GM18507 (cell line): ENCODE measurements around the gene DSG1.
"Not testable (repeated sequence)": the region's sequence is repeated elsewhere in the genome, so short reads cannot be mapped to it uniquely, and the experiment has no call there.

Experiments used
- DNase-seq: peaks from one replicate; pipeline ENCODE4 v3.0.0; 2011; ENCODE audit warnings: low read depth; ENCODE audit not compliant: insufficient read length; ENCODE audit errors: extremely low spot score
- FAIRE-seq: peaks from 2 replicates; lab custom pipeline; 2011; peaks lifted over from hg19 to GRCh38; lab: Jason Lieb, UNC

Gene DSG1

DNA sequence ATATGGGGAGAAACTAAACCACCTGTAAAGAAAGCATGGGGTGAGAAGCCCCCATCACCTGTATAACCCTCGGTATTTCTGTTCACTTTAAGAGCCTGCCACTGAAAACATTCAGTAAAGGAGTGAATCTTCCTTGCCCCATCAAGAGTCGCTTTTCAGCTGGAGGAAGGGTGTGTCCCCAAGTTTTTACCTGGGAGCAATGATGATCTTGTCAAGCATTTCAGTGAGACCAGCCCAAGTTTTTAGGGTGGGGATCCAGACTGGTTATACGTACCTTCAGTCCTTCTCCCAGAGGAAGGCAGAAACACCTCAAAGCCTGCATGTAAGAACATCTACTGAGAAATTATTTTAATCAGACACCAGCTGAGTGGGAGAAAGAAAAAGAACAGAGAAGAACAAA is at the start of gene DSG1:
DSG1 (plus strand) TSS at position 301 of the 400 bp plus-strand sequence. CDS start 141 bp downstream, outside the sequence.
- DNase-seq: no peak
- no peak for FAIRE-seq

- peak; percentile 29 for FAIRE-seq
- no peak for DNase-seq
Observed at GRCh38 chr18:31268985-31269406, 49.0 kb upstream of the DSG1 start.

- FAIRE-seq: no peak
- DNase-seq: no peak
Observed at GRCh38 chr18:31269566-31269965, 48.4 kb upstream of the DSG1 start.

- FAIRE-seq (no peak), DNase-seq (no peak)
Observed at GRCh38 chr18:31270578-31270977, 47.4 kb upstream of the DSG1 start.

GRCh38 chr18:31273812-31274527 is 44.0 kb upstream of the DSG1 start:
- no peak for DNase-seq
- FAIRE-seq: no peak

- FAIRE-seq (no peak), DNase-seq (no peak)
Observed at GRCh38 chr18:31274931-31275330, 43.0 kb upstream of the DSG1 start.

DNA sequence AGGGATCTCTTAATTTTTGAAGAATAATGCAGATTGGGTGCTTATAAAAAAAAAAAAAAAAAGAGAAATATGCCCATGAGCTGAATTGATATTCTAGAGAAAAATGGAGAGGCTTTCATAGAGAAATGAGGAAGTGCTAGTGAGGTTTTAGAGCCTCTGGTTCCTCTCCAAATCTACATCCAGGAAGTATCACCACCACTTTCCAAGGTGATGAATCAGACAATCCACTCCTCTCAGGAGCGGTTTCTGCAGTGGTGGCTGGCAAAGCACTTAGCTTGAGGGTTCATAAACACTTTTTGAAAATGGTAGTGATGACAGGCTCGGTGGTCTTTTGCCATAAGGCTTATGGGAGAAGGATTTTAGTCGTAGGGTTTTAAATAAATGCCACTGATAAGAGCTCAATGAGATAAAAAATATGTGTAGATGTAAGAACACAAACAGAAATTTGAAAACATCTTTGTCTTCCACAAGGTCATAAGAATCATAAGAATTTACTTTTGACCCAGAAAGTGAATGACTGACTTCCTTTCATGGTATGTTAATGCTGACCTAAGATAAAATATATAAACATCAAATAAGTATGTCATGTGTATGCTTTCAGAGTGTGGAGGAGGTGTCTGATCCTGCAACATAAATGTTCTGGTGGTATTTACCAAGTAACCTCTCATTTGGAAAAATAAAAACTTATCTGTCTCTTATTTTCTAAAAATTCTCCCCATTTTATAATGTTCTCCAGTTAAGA is 42.1 kb upstream of the DSG1 start:
- FAIRE-seq: no peak
- DNase-seq: no peak

- FAIRE-seq: no peak
- no peak for DNase-seq
Observed at GRCh38 chr18:31278609-31279071, 39.3 kb upstream of the DSG1 start.

DNA sequence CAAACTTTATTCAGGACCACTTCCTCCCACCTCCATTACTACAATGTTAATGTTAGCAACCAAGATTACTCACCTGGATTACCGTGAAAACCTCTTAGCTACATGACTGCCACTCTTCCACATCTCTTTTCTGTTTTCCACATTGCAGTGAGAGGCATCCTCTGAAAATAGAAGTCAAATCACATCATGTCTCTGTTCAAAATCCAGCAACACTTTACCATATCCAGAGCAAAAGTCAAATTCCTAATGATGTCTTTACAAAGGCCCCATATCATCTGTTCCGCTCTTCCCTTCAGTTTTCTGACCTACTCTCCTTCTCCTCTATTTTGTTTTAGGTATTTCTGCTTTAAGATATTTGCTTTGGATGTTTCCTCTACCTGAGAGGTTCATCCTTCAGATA is 37.5 kb upstream of the DSG1 start:
- no peak for FAIRE-seq
- DNase-seq: no peak

GRCh38 chr18:31281437-31281836 is 36.5 kb upstream of the DSG1 start:
- FAIRE-seq (no peak), DNase-seq (no peak)

DNA sequence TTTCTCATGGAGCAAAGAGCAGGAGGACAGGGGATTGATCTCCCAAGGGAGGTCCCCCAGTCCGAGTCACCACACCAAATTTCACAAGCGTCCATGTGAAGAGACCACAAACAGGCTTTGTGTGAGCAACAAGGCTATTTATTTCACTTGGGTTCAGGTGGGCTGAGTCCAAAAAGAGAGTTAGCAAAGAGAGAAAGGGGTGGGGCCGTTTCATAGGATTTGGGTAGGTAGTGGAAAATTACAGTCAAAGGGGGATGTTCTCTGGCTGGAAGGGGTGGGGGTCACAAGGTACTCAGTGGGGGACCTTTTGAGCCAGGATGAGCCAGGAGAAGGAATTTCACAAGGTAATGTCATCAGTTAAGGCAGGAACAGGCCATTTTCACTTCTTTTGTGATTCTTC is 28.5 kb upstream of the DSG1 start:
- FAIRE-seq, DNase-seq: not testable (repeated sequence)

DNA sequence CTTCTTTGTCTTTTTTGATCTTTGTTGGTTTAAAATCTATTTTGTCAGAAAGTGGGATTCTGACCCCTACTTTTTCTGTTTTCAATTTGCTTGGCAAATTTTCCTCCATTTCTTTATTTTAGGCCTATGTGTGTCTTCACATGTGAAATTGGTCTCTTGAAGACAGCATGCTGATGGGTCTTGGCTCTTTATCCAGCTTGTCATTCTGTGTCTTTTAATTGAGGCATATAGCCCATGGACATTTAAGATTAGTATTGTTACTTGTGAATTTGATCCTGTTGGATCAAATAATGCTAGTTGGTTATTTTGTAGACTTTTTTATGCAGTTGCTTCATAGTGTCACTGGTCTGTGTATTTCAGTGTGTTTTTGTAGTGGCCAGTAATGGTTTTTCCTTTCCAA is 26.3 kb upstream of the DSG1 start:
- FAIRE-seq (no peak), DNase-seq (no peak)

DNA sequence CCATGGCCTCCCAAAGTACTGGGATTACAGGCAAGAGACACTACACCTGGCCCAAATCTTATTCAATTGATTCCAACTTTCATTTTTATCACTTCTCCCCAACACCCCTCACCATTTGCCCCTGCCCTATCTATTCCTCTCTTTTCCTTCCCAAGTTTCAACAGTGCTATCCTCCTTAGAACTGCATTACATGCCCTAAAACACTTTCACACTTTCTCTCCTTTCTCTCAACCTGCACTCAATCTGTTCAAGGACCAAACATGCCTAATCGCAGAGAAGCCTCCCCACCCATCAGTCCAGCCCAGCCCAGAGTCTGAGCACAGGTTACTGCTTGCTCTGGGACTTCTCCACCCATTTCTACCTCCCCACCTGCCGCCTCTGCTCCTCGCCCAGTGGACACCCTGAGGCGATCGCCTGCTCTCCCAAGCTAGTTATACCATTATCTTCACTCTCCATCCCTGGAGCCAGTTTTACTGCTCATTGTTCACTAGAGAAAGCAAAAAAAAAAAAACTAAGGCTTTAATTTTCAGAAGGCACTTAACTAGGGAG is 23.7 kb upstream of the DSG1 start:
- no peak for FAIRE-seq
- DNase-seq: no peak

- FAIRE-seq (no peak), DNase-seq (no peak)
Observed at GRCh38 chr18:31297248-31297647, 20.7 kb upstream of the DSG1 start.

- DNase-seq (no peak), FAIRE-seq (no peak)
Observed at GRCh38 chr18:31301201-31301655, 16.7 kb upstream of the DSG1 start.

DNA sequence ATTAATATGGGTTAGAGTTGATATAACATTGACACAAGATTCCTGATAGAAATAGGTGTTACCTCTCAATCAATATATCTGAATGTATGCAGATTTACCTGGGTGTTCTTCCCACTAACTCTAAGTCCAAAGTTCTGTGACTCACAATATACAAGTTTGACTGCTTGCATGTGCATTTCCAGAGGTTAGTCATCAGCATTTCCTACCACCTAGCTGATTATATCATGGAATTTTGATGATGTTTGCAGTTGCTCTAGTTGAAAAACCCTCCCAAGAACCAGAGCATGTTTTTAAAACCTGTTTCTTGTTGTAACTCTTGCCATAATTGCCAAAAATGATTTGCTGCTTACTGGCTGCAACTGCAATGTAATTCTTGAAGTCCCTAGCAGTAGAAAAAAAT is 15.0 kb upstream of the DSG1 start:
- no peak for DNase-seq
- no peak for FAIRE-seq

- no peak for DNase-seq
- FAIRE-seq: no peak
Observed at GRCh38 chr18:31303771-31304170, 14.2 kb upstream of the DSG1 start.

- DNase-seq (no peak), FAIRE-seq (no peak)
Observed at GRCh38 chr18:31309115-31309514, 8.8 kb upstream of the DSG1 start.

GRCh38 chr18:31316974-31317373 is 986 bp upstream of the DSG1 start:
- DNase-seq (no peak), FAIRE-seq (no peak)

DNA sequence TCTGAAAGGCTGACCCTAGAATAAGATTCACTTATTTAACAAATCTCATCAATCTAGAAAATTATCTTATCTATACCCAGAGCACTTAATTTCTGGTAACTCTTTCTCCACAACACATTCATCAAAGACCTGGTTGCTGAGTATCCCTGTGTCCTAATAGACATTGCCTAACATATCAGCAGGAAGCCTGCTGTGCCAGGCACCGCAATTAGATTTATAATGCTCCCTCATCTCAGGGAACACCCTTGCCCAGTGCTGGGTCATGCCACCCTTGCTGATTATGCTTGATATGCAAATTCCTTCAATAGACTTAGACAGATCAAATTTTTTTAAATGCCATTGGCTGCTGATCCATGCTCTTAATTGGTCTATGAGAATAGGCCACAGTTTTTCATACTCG is 3.8 kb downstream of the DSG1 start:
- DNase-seq: no peak
- no peak for FAIRE-seq

DNA sequence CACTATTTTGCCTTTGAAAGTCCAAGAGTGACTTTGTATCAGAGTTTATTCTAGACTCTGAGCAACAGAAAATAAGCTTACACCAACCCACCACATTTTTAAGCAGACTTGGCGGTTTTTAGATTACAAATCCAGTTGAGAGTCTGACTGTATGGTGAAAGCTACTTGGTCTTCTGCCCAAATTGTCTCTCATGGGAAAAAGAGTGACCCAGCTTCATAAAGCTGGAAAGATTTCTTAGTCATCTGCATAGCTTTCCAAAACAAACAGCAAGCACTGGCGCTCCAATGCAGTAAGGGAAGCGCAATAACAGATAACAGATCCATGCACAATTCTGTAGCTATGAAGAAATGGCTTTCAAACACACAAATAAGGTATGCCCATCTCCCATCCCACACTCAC is 7.1 kb downstream of the DSG1 start:
- no peak for DNase-seq
- no peak for FAIRE-seq
